ENCODE data around the gene M1AP. TPM values are rescaled to one million over a fixed set of nuclear protein-coding genes. Genes with fewer than 3 reads are reported as not detected.

M1AP gene
- total RNA-seq, 1 experiment from 2014 or later: not detected

DNA sequence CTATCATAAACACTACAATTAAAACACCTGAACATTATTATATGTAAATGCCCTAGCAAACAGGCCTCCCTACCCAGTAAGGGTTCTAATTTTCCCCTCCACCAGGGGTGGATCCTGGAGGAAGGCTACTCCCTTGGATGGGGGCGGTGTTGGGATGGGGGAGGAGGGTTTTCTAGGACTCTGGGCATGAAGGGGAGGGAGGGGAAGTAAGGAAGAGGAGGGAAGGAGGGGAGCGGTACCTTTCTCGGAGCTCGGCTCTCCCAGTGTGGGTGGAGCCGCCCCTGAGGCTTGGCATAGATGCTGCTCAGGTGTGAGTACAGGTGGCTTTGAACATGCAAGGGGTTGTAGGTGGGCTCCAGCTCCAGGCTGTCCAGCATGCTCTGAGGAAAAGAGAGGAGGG is 88.2 kb downstream of the M1AP start:
- POLR2A ChIA-PET: no interaction called here

DNA sequence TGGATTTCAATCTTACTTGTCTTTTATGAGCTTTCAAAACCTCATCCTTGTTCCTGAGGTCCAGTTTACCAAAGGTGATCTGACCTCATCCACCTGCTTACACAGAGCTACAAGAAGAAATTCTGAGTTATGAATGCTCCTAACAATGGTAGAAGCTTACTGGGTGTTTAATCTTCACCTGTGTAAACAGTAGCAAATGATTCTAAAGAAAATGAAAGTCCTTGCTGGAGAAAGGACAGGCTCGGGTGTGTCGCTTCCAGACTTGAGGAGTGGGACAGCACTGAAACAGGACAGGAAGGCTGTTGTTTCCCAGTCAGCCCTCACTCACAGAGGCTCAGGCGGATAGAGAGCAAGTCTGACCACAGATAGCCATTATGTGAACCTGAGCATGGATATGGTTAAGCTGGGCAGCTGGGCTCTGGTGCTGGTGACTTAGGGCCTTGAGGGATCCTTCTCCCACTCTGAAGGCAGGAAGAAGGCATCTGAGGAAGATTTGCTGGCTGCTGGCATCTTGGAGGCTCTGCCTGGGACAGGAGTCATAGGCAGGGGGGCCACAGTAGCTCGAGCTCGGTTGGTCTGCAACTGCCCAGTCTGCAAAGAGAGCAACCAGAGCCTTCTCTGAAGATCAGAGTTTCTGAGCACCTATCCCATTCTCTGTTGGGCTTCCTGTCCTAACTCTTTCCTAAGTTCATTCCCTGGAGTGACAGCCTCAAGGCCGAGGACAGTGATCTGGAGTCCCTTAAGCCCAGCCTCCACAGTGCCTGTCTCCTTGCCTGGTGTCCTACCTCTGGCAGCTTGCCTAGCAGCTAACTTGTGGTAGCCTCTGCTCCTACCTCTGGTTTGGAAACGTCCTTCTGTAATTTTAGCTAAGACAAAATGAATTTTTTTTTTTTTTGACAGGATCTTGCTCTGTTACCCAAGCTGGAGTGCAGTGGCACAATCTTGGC is 89.6 kb downstream of the M1AP start:
- Histone ChIP-seq H3K4me1 (ENCODE audit: control insufficient read depth, insufficient read depth, low read length) (peaks cover 3% of the 10 kb centered on the region; the same call in 1 of the 2 replicates), H3K9me3 (ENCODE audit: control insufficient read depth, insufficient read depth, low read depth, low read length) (no peaks in the 10 kb centered on the region), H3K27me3 (ENCODE audit: control insufficient read depth, insufficient read depth, low read length) (no peaks in the 10 kb centered on the region), H3K4me3 (ENCODE audit: low read depth in 2 of 2, low read length in 2 of 2) (no peak overlapping the region), H3K36me3 (ENCODE audit: control insufficient read depth, insufficient read depth, low read length) (no peaks in the 10 kb centered on the region), H3K27ac (ENCODE audit: low read length) (no peak overlapping the region)
- TF ChIP-seq CTCF (IDR thresholded peaks at IDR 0.05) (no peak), SIN3A (IDR thresholded peaks at IDR 0.05; ENCODE audit: borderline replicate concordance, insufficient read depth, low read depth, low read length) (no peak), TCF7L2 (IDR thresholded peaks at IDR 0.05; ENCODE audit: low read depth, low read length) (no peak), POLR2AphosphoS5 (IDR thresholded peaks at IDR 0.05; ENCODE audit: low read depth, low read length) (no peak)
- TF ChIP-seq, protein P1, sequence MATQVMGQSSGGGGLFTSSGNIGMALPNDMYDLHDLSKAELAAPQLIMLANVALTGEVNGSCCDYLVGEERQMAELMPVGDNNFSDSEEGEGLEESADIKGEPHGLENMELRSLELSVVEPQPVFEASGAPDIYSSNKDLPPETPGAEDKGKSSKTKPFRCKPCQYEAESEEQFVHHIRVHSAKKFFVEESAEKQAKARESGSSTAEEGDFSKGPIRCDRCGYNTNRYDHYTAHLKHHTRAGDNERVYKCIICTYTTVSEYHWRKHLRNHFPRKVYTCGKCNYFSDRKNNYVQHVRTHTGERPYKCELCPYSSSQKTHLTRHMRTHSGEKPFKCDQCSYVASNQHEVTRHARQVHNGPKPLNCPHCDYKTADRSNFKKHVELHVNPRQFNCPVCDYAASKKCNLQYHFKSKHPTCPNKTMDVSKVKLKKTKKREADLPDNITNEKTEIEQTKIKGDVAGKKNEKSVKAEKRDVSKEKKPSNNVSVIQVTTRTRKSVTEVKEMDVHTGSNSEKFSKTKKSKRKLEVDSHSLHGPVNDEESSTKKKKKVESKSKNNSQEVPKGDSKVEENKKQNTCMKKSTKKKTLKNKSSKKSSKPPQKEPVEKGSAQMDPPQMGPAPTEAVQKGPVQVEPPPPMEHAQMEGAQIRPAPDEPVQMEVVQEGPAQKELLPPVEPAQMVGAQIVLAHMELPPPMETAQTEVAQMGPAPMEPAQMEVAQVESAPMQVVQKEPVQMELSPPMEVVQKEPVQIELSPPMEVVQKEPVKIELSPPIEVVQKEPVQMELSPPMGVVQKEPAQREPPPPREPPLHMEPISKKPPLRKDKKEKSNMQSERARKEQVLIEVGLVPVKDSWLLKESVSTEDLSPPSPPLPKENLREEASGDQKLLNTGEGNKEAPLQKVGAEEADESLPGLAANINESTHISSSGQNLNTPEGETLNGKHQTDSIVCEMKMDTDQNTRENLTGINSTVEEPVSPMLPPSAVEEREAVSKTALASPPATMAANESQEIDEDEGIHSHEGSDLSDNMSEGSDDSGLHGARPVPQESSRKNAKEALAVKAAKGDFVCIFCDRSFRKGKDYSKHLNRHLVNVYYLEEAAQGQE (IDR thresholded peaks at IDR 0.05; ENCODE audit: insufficient read depth in 1 of 2, low read depth in 2 of 2, low read length in 1 of 2): no peak
- ChIA-PET POLR2A (no interaction called here), CTCF (interaction anchor here (0.6 kb wide), 1 partner anchor 132 kb away, joined by 5 read pairs; no protein-coding TSS in a partner anchor)
- intact Hi-C loops (cut with micrococcal nuclease; ENCODE audit: unreplicated experiment) (no loop called here), in situ Hi-C loops (cut with HindIII; ENCODE audit: low pct_unique_long_range_greater_than_20kb, low sequenced_read_pairs) (no loop called here)
- BruUV-seq (replicated peaks): no TSS peak
- ATAC-seq: no peak
- DNase-seq (ENCODE audit: low read depth, low spot score): no peak

More for the DNA sequence above, 88.2 kb downstream of the M1AP start:
- Histone ChIP-seq H3K27ac (ENCODE audit: low read length) (no peak overlapping the region), H3K27me3 (ENCODE audit: control insufficient read depth, insufficient read depth, low read length) (peaks cover 2% of the 10 kb centered on the region; the same call in 1 of the 2 replicates), H3K4me1 (ENCODE audit: control insufficient read depth, insufficient read depth, low read length) (no peaks in the 10 kb centered on the region), H3K36me3 (ENCODE audit: control insufficient read depth, insufficient read depth, low read length) (no peaks in the 10 kb centered on the region), H3K9me3 (ENCODE audit: control insufficient read depth, insufficient read depth, low read depth, low read length) (no peaks in the 10 kb centered on the region), H3K4me3 (ENCODE audit: low read depth in 2 of 2, low read length in 2 of 2) (no peak overlapping the region)
- no TSS peak for BruUV-seq (replicated peaks)
- in situ Hi-C loops (cut with HindIII; ENCODE audit: low pct_unique_long_range_greater_than_20kb, low sequenced_read_pairs): no loop called here
- ATAC-seq: no peak
- intact Hi-C loops (cut with micrococcal nuclease; ENCODE audit: unreplicated experiment): no loop called here
- CTCF ChIA-PET: no interaction called here
- TF ChIP-seq POLR2AphosphoS5 (IDR thresholded peaks at IDR 0.05; ENCODE audit: low read depth, low read length) (no peak), SIN3A (IDR thresholded peaks at IDR 0.05; ENCODE audit: borderline replicate concordance, insufficient read depth, low read depth, low read length) (no peak), CTCF (IDR thresholded peaks at IDR 0.05) (no peak), TCF7L2 (IDR thresholded peaks at IDR 0.05; ENCODE audit: low read depth, low read length) (no peak)
- TF ChIP-seq, protein P1 (IDR thresholded peaks at IDR 0.05; ENCODE audit: insufficient read depth in 1 of 2, low read depth in 2 of 2, low read length in 1 of 2): no peak
- DNase-seq (ENCODE audit: low read depth, low spot score): no peak

All from Panc1 (cell line).